ENCODE measurements around the gene IL1RAPL2.

- TF ChIP-seq CTCF (IDR thresholded peaks at IDR 0.05) (no peak), EP300 (IDR thresholded peaks at IDR 0.05; ENCODE audit: low read depth) (no peak), POLR2A (IDR thresholded peaks at IDR 0.05) (no peak), POLR2AphosphoS5 (IDR thresholded peaks at IDR 0.05) (no peak)
Measured at GRCh38 chrX:104863466-104863865, 297.5 kb downstream of the IL1RAPL2 start.

All from transverse colon (tissue), 4 donors.